Peyer's patch (tissue), 4 donors: Measurements from ENCODE around the gene GIMAP2. TPM values are rescaled to one million over a fixed set of nuclear protein-coding genes. Genes with fewer than 3 reads are reported as not detected.

ENCODE experiments used
- DNase-seq, 3 donors: peaks; one replicate each; pipeline ENCODE4 v3.0.0-alpha.2; 2017 to 2019
- H3K27ac ChIP-seq, 4 donors: fragments of 200-600 bp; sonication (generic); one replicate each; pipeline ENCODE4 v1.5.1; 2016 to 2019
- H3K27me3 ChIP-seq, 2 donors: fragments of 200-600 bp; sonication (generic); one replicate each; pipeline ENCODE4 v1.5.1; 2019
- H3K36me3 ChIP-seq, 3 donors: fragments of 200-600 bp; sonication (generic); one replicate each; pipeline ENCODE4 v1.5.1; 2016 to 2019
- H3K4me1 ChIP-seq, 4 donors: fragments of 200-600 bp; sonication (generic); one replicate each; pipeline ENCODE4 v1.5.1; 2016 to 2019
- H3K4me3 ChIP-seq, 4 donors: fragments of 200-600 bp; sonication (generic); 1 replicate in 3 of 4; 2 replicates in 1 of 4; pipeline ENCODE4 v1.5.1; 2016 to 2019; ENCODE audit warnings: mild to moderate bottlenecking in 1 of 4
- H3K9me3 ChIP-seq, 4 donors: fragments of 200-600 bp; sonication (generic); one replicate each; pipeline ENCODE4 v1.5.1; 2016 to 2019; ENCODE audit warnings: mild to moderate bottlenecking in 1 of 4
- POLR2A ChIP-seq, 2 donors: fragments of 450-650 bp; IDR thresholded peaks; one replicate each; pipeline ENCODE4 v1.5.1; 2017; ENCODE audit warnings: antibody characterized with exemption in 2 of 2, mild to moderate bottlenecking in 2 of 2, moderate library complexity in 2 of 2
- total RNA-seq, 4 donors: library from RNA; depleted of rRNA; stranded (reverse); fragments of >200 nt; gene quantifications; one replicate each; pipeline ENCODE4 v1.1.0, GENCODE V29; 2016
- TF ChIP-seq, protein P1 (sequence below), 6 experiments: fragments of 450-650 bp in 4 of 6; fragments of 200-600 bp in 2 of 6; sonication (generic) in 1 of 6; IDR thresholded peaks; one replicate each; pipeline ENCODE4 v1.5.1; 2017 to 2019; ENCODE audit warnings: antibody characterized with exemption in 6 of 6, mild to moderate bottlenecking in 3 of 6, moderate library complexity in 1 of 6

Gene GIMAP2
- total RNA-seq, 4 donors from 2014 or later = 4.8 to 17.3 (median 9.1) TPM

DNA sequence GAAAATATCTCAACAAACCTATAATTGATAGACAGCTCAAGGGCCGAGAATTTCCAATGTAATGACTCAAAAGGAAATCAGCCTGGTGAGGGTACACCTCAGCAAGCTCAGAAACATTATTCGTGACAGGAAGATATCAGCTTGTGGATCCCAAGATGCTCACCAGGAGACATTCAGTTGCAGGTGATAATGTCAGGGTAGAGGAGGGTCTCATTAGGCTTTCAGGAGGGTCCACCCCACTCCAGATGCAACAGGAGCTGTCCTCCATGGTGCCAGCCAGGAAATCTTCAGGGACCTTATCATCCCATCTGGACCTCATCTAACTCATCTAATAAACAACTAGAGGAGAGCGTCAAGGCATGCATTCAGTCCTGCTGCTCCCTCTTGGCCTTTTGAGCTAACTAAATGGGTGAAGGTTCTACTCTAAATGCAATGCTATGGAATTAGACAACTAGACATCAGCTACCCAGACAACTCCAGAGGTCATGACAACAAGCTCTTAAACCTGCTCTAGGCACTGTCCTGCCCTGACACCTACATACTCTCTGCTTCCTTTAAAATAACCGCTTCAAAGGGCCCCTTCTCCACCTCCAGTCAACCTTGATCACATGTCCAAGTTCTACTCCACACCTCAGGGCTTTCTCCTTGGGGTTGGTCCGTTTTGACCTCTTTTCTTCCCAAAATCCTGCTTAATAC is 47.4 kb downstream of the GIMAP2 start:
- Histone ChIP-seq H3K27ac (peak overlapping the region in 3 of 4 donors; percentile 23 to 68 (median 44)), H3K27me3 (no peaks in the 10 kb centered on the region), H3K9me3 (no peaks in the 10 kb centered on the region), H3K4me1 (no peaks in the 10 kb centered on the region), H3K36me3 (no peaks in the 10 kb centered on the region), H3K4me3 (no peak overlapping the region)
- no peak for TF ChIP-seq POLR2A (IDR thresholded peaks at IDR 0.05)
- TF ChIP-seq, protein P1, sequence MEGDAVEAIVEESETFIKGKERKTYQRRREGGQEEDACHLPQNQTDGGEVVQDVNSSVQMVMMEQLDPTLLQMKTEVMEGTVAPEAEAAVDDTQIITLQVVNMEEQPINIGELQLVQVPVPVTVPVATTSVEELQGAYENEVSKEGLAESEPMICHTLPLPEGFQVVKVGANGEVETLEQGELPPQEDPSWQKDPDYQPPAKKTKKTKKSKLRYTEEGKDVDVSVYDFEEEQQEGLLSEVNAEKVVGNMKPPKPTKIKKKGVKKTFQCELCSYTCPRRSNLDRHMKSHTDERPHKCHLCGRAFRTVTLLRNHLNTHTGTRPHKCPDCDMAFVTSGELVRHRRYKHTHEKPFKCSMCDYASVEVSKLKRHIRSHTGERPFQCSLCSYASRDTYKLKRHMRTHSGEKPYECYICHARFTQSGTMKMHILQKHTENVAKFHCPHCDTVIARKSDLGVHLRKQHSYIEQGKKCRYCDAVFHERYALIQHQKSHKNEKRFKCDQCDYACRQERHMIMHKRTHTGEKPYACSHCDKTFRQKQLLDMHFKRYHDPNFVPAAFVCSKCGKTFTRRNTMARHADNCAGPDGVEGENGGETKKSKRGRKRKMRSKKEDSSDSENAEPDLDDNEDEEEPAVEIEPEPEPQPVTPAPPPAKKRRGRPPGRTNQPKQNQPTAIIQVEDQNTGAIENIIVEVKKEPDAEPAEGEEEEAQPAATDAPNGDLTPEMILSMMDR (IDR thresholded peaks at IDR 0.05) = no peak
- no peak for DNase-seq

DNA sequence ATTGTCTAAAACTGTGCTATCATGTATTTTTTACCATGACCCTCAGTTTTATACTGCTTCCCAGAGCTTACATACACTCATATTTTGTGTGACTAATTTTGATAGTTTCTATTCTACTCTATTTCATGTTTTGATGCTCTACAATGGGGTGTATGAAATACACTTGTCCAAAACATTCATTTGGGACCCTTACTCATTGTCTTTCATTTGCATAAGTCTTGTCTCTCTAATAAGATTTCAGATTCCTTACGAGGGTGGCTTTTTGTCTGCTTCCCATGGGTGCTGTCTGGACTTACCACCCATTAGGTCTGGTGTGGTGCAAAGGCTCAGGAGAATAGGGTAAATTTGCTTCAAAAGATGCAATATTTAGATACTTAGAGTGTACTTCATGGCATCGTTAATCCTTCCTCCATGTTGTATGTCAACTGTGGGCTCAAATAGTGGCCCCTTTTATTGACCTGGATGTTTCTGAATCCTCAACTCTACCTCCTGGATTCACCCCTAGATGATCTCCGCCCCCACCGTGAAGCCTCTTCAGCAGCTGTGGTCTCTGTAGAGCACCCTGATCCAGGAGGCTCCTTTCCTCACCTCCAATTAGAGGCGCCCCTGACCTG is 48.1 kb downstream of the GIMAP2 start:
- H3K27me3 ChIP-seq = no peaks in the 10 kb centered on the region

DNA sequence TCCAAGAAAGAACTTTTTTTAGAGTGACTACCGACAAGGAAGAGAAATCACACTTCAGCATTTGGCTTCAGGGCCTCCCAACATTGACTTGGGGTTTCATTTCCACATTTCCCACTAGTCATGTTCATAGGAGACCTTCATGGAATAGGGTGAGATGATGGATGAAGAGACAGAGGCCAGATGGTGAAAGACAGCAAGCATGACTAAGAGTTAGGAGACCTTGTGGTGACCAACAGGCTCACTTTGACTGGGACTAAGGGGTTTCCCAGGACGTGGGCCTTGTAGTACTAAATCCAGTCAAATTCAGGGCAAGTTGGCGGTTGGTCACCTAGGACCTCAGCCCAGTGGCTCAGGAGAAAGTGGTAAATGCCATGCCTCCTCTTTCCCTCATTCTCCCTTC is 48.7 kb downstream of the GIMAP2 start:
- no peak for TF ChIP-seq POLR2A (IDR thresholded peaks at IDR 0.05)
- TF ChIP-seq, protein P1 (IDR thresholded peaks at IDR 0.05) = no peak
- DNase-seq = no peak
- H3K4me3 ChIP-seq = no peak overlapping the region
- H3K9me3 ChIP-seq = no peaks in the 10 kb centered on the region
- H3K27ac ChIP-seq = peak overlapping the region in 3 of 4 donors; percentile 12 to 68 (median 50)
- H3K27me3 ChIP-seq = no peaks in the 10 kb centered on the region
- H3K36me3 ChIP-seq = no peaks in the 10 kb centered on the region
- H3K4me1 ChIP-seq = no peaks in the 10 kb centered on the region

More for the DNA sequence above, 48.1 kb downstream of the GIMAP2 start:
- TF ChIP-seq, protein P1 (IDR thresholded peaks at IDR 0.05) = no peak
- TF ChIP-seq POLR2A (IDR thresholded peaks at IDR 0.05) = no peak
- H3K4me3 ChIP-seq = no peak overlapping the region
- no peaks in the 10 kb centered on the region for H3K4me1 ChIP-seq
- no peaks in the 10 kb centered on the region for H3K36me3 ChIP-seq
- H3K9me3 ChIP-seq = no peaks in the 10 kb centered on the region
- H3K27ac ChIP-seq = peak overlapping the region in 3 of 4 donors; percentile 23 to 68 (median 44)
- DNase-seq = no peak

DNA sequence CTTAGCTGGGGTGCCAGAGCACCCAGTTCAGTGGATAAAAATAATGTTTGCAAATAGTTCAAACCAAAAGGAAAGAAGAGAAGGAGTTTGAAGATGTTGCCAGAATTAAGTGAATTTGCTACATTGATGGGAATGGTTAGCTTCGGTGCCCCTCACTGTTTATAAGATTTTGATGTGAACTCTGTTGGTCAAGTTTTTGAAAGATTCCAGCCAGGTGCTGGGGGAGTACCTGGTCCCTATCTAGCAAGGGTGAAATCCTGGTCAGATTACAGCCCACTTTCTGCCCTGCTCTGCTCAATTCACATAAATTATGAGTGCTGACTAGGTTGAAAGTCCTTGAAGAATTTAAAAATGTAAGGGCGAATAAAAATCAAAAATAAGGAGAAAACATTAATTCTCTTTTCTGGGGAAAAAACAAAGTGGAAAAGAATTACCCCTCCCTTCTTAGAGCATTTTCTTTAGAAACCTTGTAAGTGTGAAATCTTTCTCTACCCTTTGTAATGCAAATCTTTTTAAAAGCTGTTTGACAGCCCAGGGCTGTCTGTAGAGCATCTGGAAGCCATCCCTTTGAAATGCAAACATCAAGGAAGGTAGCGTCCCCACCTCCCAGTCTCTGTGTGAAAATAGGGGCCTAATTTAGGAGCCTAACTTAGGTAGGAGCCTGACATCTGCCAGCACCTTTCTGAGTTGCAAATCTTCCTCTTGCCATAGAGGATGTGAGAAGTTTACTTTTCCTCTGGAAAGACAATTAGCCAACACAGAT is 50.3 kb downstream of the GIMAP2 start:
- no peaks in the 10 kb centered on the region for H3K9me3 ChIP-seq
- H3K36me3 ChIP-seq = no peaks in the 10 kb centered on the region
- no peak overlapping the region for H3K4me3 ChIP-seq
- DNase-seq = no peak
- no peaks in the 10 kb centered on the region for H3K4me1 ChIP-seq
- TF ChIP-seq, protein P1 (IDR thresholded peaks at IDR 0.05) = no peak
- no peak for TF ChIP-seq POLR2A (IDR thresholded peaks at IDR 0.05)
- H3K27me3 ChIP-seq = no peaks in the 10 kb centered on the region
- H3K27ac ChIP-seq = peak overlapping the region in 3 of 4 donors; percentile 68 to 86 (median 68)

DNA sequence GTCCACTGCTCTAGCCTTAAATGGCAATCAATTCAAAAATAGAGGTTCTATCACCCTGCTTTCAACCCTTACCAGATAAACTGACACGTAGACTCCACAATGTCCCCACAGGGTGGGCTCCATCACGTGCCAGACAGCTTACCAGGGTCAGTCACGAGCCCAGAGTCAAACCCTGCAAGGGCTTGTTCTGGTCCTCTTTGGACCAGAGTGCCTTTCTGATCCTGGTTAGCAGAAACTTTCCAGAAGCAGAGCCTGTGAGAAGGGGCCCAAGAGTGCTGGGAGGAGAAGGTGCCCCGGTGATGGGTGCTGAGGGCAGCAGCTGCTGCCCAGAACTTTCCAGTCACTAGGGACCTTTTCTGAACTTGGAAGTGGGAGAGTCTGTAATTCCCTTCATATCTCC is 51.4 kb downstream of the GIMAP2 start:
- no peaks in the 10 kb centered on the region for H3K4me1 ChIP-seq
- no peak for TF ChIP-seq POLR2A (IDR thresholded peaks at IDR 0.05)
- TF ChIP-seq, protein P1 (IDR thresholded peaks at IDR 0.05) = no peak
- peaks cover 0 to 7% (median 0%) of the 10 kb centered on the region in 3 donors for H3K36me3 ChIP-seq
- peak overlapping the region; percentile 68 to 86 (median 71) for H3K27ac ChIP-seq
- H3K9me3 ChIP-seq = no peaks in the 10 kb centered on the region
- peak overlapping the region; percentile 41 to 61 (median 52) for H3K4me3 ChIP-seq
- no peaks in the 10 kb centered on the region for H3K27me3 ChIP-seq
- no peak for DNase-seq
